Activated CD8-positive, alpha-beta memory T cell treated with anti-CD3 and anti-CD28 coated beads for 36 hours (primary cell): ENCODE results near the gene TMEM178B. TPM values are rescaled to one million over a fixed set of nuclear protein-coding genes. Genes with fewer than 3 reads are reported as not detected.

Source experiments
- CTCF ChIA-PET: fragments of 350-600 bp; sonication (Branson Sonifier 250); formaldehyde crosslinking; loops from one replicate; lab custom pipeline; 2021; ENCODE audit warnings: antibody characterized with exemption; lab: Charles Lee
- POLR2A ChIA-PET: fragments of 350-600 bp; sonication (Branson Sonifier 250); formaldehyde crosslinking; loops from one replicate; lab custom pipeline; 2021; ENCODE audit warnings: antibody characterized with exemption; lab: Charles Lee
- total RNA-seq, 2 experiments: library from RNA; stranded (reverse); gene quantifications; one replicate each; pipeline ENCODE4 v1.2.3, GENCODE V29; 2021

The TMEM178B gene
- total RNA-seq, 2 experiments from 2014 or later = 0.51 to 0.75 TPM

DNA sequence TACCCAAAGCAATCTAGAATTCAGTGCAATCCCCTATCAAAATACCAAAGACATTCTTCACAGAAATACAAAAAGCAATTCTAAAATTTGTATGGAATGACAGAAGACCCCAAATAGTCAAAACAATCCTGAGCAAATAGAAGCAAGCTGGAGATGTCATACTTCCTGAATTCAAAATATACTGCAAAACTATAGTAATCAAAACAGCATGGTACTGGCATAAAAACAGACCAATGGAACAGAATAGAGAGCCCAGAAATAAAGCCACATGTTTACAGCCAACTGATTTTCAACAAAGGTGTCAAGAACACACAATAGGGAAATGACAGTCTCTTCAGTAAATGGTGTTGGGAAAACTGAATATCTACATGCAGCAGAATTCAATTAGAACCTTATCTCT, 353.3 kb downstream of the TMEM178B start:
- CTCF ChIA-PET = no interaction called here
- POLR2A ChIA-PET = no interaction called here

DNA sequence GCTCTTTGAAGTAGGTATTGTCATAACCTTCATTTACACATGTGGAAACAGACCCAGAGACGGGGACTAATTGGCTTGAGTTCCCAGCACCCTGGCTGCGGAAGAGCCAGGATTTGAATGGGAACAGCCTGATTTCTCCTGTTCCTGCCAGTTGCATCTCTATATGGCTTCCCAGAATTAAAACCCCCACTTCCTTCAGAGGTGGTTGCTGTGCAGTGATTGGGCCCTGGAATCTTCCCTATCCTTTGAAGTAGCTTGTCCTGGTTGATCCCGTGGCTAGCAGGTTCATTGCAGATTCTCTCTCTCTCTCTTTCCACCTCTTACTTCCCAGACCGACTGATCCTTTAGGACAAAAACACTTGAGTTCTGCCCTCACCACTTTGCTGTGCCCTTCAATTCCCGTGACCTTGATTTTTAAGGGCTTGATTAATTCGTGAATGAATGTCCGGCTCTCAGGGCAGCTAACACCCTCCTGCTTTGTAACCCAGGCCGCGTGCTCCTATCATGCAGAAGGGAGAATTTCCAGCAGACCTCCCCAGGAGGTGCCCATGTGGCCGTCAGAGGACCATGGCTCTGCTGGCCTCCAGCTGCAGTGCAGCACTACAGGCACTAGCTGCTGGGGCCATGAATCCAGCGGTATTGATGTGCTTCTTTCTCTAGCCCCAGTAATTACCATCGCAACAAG, 356.7 kb downstream of the TMEM178B start:
- POLR2A ChIA-PET = interaction anchor here (0.6 kb wide), 1 partner anchor 9 kb away, joined by 3 read pairs; no protein-coding TSS in a partner anchor
- CTCF ChIA-PET = no interaction called here

DNA sequence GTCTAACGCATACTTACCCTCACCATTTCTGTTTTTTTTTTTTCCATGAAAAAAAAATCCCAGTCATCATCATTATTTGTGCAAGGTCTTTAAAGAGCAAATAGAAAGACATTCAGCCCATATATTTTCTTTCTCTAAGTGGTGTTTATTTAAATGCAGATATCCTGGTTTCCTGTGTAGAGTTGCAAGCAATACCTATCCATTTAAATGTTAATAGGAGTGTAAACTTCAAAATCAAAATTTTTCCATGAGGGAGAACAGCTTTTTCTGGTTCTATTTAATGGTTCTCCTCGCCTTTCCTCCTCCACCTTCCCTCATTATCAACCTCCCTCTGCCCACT, 357.2 kb downstream of the TMEM178B start:
- ChIA-PET POLR2A (no interaction called here), CTCF (no interaction called here)

DNA sequence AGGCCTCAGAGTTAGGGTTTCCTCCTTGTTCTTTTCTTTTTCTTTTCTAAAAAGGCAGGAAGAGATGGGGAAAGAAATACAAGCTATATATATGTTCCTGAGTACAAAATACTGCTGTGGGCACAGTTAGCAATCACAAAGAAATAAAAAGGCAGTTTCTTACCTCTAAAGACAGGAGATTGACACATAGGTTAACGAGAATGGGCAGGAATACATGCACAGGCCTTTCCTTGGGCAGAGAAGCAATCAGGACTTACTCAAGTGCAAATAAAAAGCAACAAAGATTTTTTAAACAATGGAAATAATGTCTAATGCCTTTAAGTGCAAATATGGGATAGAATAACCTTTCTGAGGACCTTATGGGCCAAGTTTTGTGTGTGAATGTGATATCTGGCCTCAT, 357.8 kb downstream of the TMEM178B start:
- POLR2A ChIA-PET = no interaction called here

DNA sequence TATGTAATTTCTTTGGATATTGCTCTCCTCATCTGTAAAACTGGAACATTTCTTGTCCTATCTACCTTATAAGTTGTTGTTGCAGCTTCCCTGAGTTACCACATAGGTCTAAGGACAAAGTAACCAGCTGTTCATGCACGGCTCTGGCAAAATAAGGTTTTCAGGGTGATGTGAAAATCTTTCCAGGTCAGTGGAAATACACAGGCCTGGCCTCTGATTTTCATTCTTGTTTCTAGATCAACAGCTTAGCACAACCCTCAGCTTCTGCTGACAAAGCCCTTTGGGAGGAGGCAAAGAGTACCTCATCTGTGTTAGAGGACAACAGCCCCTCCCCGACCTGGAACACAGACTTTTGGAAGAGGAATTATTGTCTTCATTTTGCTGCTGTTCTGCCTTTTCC, 359.8 kb downstream of the TMEM178B start:
- POLR2A ChIA-PET = no interaction called here
- CTCF ChIA-PET = interaction anchor here (1.1 kb wide), 1 partner anchor 35 kb away, joined by 3 read pairs; no protein-coding TSS in a partner anchor

More for the DNA sequence above, 357.8 kb downstream of the TMEM178B start:
- CTCF ChIA-PET = no interaction called here

DNA sequence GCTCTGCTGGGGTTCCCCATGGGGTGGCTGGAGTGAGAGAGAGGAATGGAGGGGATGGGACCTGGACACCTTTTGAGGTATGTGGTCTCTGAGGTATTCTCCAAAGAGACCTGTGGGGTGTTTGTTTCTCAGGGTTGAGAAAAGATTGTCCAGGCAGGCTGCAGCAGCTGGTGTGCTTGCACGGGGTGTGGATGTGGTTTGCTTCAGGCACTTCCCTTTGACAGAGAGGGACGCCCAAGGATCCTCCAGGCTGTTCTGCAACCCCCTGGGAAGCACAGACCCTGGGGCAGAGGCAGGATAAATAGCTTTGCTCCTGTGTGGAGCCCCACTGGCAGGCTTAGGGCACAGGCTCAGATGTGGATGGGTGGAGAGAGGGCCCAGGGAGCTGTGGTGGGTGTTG, 362.3 kb downstream of the TMEM178B start:
- ChIA-PET CTCF (interaction anchor here (0.5 kb wide), 1 partner anchor 1693 kb away, joined by 3 read pairs; no protein-coding TSS in a partner anchor), POLR2A (no interaction called here)

DNA sequence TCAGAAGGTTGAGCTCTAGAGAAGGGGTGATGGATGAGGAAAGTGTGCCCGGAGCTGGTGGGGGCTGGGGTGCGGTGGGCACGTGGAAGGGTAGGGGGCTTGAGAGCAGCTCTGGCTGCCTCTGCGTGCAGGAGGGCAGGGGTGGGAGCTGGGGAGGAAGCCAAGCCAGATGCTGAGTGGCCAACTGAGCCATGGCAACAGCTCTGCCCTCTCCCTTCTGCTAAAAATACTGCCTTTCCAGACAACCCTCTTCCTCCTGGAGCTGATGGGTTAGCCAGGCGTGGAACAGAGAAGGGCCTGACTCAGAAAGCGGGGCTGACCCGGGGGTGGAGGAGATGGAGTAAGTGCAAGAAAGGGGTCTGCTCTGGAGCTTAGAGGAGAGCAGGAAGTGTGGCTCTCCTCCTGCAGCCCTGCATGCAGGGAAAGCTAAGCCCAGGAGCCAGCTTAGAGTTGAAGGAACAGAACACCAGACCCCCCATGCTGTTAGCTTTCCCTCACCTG, 362.8 kb downstream of the TMEM178B start:
- CTCF ChIA-PET = interaction anchor here (0.5 kb wide), 1 partner anchor 1692 kb away, joined by 3 read pairs; no protein-coding TSS in a partner anchor
- POLR2A ChIA-PET = no interaction called here

DNA sequence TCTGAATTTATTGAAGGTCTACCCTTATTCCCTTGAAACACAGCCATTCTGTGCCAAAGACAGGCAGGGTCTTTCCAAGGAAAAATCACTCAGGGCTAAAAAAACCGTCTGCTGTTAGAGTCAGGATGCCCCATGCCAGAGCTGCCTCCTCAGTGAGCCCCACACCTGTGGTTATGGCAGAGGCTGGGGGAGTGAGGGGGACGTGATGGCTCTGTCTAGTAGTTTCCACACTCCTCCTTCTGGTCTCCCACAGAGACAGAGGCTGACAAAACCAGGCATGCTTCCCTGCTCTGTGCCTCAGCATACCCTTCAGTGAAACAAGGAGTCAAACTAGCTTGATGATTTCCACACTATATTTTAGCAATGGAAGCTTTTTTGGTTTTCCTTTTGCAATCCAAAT, 365.3 kb downstream of the TMEM178B start:
- ChIA-PET CTCF (no interaction called here), POLR2A (interaction anchor here (0.6 kb wide), 1 partner anchor 9 kb away, joined by 3 read pairs; no protein-coding TSS in a partner anchor)

DNA sequence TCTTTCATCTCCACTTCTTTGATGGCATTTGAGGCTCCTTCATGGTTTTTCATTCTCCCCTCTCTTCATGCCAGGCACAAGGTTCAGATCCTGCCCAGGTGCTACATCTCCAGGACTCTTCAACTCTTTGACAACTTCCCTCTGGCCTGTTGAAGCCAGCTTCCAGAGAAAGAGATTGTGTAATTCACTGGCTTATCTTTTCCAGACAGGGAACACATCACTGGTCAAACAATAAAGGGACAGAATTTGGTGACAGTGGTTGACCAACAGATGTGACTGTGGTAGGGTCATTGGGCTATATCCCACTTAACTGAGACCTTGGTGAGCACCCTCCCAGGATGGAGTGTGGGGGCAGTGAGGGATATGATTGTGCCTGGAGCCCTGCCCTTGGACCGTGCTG, 365.9 kb downstream of the TMEM178B start:
- ChIA-PET POLR2A (interaction anchor here (0.6 kb wide), 1 partner anchor 9 kb away, joined by 3 read pairs; no protein-coding TSS in a partner anchor), CTCF (no interaction called here)

DNA sequence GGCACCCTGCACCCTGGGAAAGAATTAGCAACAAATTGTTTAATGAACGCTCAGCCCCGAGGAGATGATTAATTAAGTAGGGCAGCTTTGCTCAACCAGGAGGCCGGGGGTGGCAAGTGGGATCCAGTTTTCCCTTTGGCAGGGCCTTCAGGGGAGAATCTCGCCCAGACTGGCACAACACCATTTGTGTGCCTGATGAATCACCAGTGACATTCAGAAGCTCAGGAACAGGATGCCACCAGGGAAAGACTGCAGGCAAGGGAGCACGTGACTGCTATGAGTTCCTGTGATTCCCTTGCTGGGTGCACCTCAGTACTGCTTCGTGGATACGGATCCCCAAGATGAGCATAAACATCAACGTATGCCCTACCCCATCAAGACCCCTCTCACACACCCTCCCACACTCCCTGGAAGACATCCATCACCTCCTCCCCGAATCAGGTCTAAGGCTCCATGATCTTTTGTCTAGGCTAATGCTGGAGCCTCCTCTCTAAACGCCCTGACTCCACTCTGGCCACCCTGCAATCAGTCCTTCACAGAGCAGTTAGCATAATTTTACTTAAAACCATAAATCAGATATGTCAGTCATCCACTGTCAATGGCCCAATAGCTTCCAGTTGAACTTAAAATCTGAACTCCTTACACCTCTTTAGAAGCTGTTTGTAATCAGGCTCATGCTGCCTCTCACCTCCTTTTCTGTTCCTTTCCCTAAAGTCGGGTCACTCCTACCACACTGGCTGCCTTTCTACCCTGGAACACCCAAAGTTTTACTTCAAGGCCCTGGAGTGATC, 368.2 kb downstream of the TMEM178B start:
- ChIA-PET POLR2A (no interaction called here), CTCF (interaction anchor here (1.0 kb wide), 1 partner anchor 18 kb away, joined by 3 read pairs; no protein-coding TSS in a partner anchor)

DNA sequence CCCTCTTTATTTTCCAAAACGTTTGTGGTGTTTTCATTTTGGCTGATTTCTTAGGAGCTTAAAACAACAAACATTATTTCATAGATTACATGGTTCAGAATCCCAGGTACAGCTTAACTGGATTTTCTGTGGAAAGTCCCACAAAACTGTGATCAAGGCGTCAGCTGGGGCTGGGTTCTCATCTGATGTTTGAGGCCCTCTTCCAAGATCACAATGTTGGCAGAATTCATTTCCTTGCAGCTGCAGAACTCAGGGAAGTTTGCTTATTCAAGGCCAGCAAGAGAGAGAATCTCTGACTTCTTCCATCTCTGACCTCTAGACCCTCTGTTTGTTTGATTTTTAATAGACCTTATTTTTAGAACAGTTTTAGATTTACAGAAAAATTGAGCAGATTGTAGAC, 368.9 kb downstream of the TMEM178B start:
- CTCF ChIA-PET = interaction anchor here (1.0 kb wide), 1 partner anchor 18 kb away, joined by 3 read pairs; no protein-coding TSS in a partner anchor
- POLR2A ChIA-PET = no interaction called here

DNA sequence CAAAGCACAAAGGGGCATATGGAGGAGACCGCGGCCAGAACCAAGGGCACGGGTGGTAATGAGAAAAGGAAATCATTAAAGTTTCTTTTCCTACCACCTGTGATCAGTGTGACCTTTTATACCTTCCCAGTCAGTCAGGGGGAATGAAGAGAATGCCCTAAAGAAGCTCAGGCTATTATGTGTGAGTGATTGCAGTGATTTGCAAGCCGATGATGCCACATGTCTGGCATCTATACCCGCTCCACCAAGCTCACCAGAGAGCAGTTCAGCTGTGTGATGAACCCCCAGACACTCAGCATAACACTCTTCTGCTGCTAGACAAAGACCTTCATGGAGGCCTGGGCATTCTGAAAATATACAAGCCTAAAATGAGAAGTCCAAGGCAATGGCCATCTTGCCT, 371.1 kb downstream of the TMEM178B start:
- CTCF ChIA-PET = interaction anchor here (0.6 kb wide), 1 partner anchor 25 kb away, joined by 3 read pairs; no protein-coding TSS in a partner anchor
- POLR2A ChIA-PET = no interaction called here

DNA sequence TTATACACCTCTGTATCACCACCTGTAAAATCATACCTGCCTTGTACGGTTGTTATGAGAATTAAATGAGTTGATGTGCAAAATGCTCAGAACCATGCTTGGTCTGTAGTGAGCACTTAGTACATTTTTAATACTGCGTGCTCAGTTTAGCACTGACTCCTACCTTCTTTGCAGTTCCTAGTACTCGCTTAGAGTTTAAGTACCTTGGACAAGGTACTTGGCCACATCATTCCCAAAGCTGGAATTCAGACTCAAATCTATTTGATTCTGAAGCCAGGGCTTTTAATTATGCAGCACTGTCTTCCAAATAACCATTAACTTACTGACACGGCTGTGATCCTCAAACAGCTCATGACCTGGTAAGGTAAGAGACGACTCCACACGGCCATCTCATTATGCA, 377.4 kb downstream of the TMEM178B start:
- CTCF ChIA-PET = interaction anchor here (0.5 kb wide), 1 partner anchor 103 kb away, joined by 3 read pairs; no protein-coding TSS in a partner anchor
- POLR2A ChIA-PET = no interaction called here

DNA sequence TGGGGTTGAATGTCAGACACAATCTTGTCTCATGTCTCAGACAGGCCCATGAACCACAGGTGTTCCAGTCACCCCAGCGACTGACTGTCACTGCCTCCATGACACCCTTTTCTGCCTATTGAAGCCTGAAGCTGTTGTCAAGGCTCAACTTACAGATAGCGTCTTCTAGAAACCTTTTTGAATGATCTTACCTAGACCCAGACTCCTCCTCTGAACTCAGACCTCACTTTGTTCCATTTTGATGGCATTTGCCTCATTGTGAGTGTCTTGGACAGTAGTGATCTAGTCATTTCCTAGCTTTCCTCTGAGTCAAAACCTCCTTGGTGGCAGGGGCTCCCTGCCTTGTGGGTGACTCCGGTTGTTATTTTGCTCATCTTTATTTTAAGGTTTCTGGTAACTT, 379.0 kb downstream of the TMEM178B start:
- POLR2A ChIA-PET = no interaction called here
- CTCF ChIA-PET = no interaction called here

DNA sequence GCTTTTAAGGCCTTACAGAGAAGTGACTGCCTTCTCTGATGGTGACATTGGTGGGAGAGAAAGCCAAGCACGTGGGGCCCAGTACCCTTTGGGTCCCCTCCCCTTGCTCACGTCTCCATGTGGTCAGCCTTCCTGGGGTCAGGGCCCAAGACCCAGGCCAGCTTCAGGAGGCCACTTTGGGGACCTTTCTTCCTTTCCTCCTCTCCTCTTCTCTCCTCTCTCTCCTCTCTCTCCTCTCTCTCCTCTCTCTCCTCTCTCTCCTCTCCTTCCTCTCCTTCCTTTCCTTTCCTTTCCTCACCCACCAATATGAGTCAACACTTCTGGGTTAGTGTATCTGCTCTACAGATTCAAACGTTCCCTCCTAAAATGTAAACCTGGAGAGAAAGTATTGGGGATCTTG, 380.5 kb downstream of the TMEM178B start:
- ChIA-PET CTCF (no interaction called here), POLR2A (no interaction called here)

DNA sequence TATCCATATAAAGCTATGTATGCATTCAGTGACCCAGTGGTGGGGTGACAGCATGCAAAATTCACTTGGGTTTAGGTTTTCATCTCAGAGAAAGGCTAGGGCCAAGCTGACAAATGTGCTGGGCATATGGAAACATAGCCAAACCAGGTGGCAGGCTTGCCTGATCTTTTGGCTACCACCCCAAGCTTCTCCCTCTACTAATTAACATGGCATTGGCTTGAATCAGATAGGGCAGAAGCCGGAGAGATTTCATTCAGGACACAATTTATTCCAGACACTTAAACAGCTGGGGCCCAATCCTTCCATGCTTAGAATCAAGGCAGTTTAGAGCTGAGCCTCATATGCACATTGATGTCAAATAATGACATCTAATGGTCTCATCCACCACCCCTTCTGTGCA, 381.9 kb downstream of the TMEM178B start:
- ChIA-PET CTCF (no interaction called here), POLR2A (no interaction called here)

DNA sequence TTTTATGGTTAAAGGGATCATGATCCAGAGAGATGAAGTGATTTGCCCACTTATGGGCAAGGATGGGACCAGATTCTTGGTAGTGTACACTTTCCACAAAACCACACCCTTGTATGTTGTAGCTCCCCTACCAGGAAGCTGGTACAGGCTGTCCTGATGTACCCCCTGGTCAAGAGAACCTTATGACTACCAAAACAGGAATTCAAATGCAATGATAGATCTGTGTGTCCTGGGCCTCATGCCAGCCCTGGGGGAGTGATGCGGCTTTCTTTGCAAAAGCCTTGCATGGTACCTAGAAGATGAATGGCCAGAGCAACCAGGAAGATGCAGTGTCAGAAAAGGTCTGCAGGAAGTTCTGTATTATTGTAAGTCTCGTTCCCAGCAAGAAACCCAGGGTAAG, 382.4 kb downstream of the TMEM178B start:
- ChIA-PET CTCF (no interaction called here), POLR2A (no interaction called here)

DNA sequence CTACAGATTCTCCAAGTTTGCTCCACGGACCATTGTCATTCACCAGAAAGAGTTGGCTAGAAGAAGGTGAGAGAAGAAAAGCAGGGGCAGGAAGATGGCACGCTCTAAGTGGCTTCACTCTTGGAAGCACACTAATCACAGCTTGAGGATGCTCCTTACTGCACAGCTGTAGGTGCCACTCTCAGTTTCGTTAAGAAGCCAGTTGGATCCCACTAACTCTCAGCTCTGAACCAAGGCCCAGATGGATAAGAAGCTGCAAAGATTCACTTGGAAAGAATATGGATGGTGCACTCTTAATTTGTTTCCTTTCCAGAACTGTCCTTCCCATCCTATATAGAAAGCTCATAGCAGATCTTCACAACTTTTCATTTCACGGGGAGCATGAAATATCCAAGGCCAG, 382.8 kb downstream of the TMEM178B start:
- POLR2A ChIA-PET = no interaction called here
- CTCF ChIA-PET = no interaction called here

DNA sequence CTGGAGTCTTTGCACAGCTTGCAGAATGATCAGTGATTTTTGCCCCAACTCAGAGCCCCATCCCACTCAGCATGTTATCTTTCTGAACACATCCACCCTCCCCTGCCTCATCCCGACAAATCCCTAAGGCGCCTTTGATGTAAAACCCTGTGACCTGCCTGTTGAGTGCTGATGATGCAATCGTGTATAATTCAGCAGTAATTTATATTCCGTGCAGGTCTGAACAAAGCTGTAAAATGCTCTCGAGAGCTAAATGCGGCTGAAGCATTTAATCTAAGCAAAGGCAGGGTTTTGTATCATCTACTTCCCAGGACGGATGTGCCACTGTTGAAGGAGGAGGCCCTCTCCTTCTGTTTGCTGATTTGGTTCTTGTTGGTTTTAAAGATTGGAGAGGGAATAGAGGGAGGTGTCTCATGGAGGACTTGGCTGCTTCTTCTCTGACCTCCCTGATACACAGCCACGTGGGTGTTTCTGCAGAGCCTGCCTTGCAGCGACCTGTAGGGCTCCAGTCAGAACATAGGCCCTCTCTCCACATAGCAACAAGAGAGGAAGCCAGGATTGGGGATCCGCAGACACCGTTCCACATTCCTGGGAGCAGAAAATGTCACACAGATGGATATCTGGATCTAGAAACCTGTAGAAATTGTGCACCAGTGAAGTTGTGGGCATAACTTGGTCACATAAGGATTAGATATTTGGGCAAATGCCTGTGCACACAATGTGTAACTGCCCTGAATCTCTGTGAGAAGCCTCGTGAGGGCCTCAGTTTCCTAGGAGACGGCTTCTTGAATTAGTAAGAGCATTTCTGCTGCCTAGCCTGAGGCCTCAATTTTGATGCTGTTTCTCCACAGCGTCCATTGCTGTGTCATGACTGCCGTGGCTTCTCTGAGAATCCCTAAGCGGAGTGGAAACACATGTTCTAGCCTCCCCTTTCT, 387.2 kb downstream of the TMEM178B start:
- ChIA-PET POLR2A (no interaction called here), CTCF (no interaction called here)
